HG02763 (cell line): ENCODE measurements around the gene IMPDH1.

Source experiments
- ATAC-seq: cut with Tn5 transposase; IDR thresholded peaks from one replicate; pipeline ENCODE4 v1.9.1; 2021; ENCODE audit warnings: mild to moderate bottlenecking, moderate library complexity; ENCODE audit not compliant: unreplicated experiment

Gene IMPDH1

GRCh38 chr7:128406314-128407232 is 3.2 kb downstream of the IMPDH1 start:
- no peak for ATAC-seq

GRCh38 chr7:128405471-128406313 is 4.1 kb downstream of the IMPDH1 start:
- ATAC-seq = no peak

- ATAC-seq = no peak
Observed at GRCh38 chr7:128404886-128405470, 4.8 kb downstream of the IMPDH1 start.

GRCh38 chr7:128404143-128404681 is 5.6 kb downstream of the IMPDH1 start:
- no peak for ATAC-seq

DNA sequence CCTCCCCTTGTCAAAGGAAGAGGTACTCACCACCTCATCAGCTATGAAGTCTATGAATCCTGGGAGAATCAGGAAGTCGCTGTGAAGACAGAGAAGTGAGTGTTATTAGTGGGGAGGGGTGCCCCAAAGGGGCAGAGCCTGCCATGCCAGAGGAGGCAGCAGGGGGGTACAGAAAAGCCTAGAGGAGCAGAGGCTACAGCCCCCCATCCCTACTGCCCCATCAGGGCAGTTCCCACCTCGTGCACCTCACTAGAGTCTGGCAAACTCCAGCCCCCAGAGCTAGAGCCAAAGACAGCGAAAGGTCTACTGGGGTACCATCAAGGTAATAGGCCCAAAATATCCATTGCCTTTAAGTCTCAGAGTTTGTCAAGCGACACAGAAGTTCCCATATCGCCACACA is 6.1 kb downstream of the IMPDH1 start:
- ATAC-seq = no peak

- no peak for ATAC-seq
Observed at GRCh38 chr7:128402356-128402755, 7.4 kb downstream of the IMPDH1 start.

GRCh38 chr7:128400566-128400965 is 9.2 kb downstream of the IMPDH1 start:
- no peak for ATAC-seq

GRCh38 chr7:128399991-128400390 is 9.8 kb downstream of the IMPDH1 start:
- no peak for ATAC-seq

DNA sequence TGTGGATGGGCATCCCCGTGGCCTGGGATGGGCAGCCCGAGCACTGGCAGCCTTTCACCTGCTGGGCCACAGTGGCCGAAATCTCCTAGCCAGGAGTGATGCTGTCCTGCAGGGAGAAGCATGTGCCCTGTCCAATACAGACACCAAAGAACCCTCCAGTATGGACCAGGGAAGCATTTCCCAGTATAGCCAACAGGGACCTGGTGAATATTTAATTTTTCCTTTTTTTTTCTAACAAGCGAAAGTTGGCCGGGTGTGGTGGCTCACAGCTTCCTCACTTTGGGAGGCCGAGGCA is 11.0 kb downstream of the IMPDH1 start:
- ATAC-seq = no peak

GRCh38 chr7:128398016-128398840 is 11.6 kb downstream of the IMPDH1 start:
- ATAC-seq = no peak

- ATAC-seq = no peak
Observed at GRCh38 chr7:128396357-128396756, 13.4 kb downstream of the IMPDH1 start.

GRCh38 chr7:128395748-128396147 is 14.0 kb downstream of the IMPDH1 start:
- no peak for ATAC-seq

- ATAC-seq = no peak
Observed at GRCh38 chr7:128394904-128395496, 14.8 kb downstream of the IMPDH1 start.

DNA sequence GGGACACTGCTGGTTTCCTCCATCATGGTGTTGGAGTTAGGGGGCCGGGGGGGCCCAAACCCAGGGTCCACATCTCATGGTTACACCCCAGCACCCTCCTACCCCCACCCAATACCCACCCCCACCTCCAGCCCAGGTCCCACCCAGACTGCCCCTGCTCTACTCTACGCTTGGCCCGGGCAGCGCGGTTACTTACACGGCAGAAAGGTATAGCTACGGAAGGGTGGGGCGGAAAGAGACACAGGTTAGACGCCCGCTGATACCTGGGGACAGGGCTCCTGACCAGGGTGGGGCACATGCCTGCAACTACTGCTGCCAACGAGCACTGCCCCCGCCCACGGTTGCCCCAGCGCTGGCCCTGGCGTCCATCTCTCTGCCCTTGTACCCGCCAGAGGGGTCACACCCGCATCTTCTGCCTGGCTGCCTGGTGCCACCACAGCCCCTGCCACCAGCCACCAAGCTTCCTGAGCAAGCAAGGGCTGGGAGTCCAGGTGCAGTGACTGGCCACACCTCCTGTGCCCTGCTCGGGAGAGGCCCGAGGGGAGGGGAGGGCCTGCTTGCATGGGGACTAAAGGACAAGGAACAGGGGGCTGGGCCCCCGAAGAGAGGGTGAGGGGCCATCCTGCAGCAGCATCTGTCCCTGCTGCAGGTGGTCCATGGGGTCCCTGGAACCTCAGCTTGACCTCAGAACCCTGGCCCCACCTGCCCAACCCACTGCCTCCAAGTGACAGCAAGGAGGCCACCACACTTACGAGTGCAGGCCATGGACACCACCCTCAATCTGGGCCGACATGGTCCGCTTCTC is 16.1 kb downstream of the IMPDH1 start:
- ATAC-seq = no peak

DNA sequence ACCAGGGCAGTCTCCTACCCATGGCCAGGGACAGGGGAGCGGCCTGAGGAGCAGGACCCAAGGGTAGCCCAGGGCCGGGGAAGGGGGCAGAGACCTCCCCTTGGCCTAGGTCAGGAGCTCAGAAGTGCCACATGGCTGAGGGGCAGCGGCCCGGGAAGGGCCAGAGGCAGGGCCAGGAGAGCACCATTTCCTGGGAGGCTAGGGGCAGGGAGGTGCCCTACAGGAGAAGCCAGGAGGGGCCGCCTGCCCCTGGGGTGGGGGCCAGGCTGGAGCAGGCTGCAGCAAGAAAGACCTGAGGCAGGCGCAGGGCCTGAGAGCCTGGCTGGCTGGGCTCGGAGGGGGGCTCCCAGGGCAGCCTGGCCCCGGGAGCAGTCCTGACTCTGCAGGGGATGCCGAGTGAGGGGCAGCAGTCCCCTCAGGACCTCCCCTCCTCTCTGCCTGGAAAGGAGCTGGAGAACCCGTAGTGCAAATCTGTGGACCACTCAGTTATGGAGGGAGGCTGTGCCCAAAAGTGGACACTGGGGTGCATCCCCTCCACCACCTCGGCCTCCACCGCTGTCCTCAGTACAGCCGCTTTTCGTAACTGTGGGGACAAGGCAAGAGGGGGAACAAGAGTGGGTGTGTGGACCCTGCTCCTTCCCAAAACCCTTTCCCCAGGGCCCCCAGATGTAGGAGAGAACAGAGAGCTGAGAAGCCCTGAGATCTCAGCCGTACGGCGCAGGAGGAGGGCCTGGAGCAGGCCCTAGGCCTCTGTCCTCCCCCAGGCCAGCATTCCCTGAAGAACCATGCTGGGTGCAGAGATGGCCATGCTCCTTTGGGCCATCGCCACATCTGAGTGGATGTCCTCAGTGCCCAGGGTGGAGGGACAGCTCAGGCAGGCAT is 17.1 kb downstream of the IMPDH1 start:
- ATAC-seq = no peak

- no peak for ATAC-seq
Observed at GRCh38 chr7:128391805-128392204, 18.0 kb downstream of the IMPDH1 start.

- ATAC-seq = no peak
Observed at GRCh38 chr7:128390871-128391565, 18.8 kb downstream of the IMPDH1 start.
